RWPE1 (cell line): ENCODE data around the gene CDH10.
A peak's percentile ranks its signal among the peaks of the same experiment; 100 is the strongest.

ENCODE experiments used
- CTCF ChIA-PET: fragments of 350-600 bp; sonication (Branson Sonifier 250); formaldehyde crosslinking; extraction: SDS; loops from one replicate; lab custom pipeline; 2021; lab: Yijun Ruan, JAX
- POLR2A ChIA-PET: fragments of 400-600 bp; formaldehyde crosslinking; extraction: SDS; loops from one replicate; lab custom pipeline; 2020; ENCODE audit warnings: antibody characterized with exemption; ENCODE audit not compliant: low non-redundant PET; lab: Yijun Ruan, JAX
- DNase-seq: peaks from one replicate; pipeline ENCODE4 v3.0.0; 2012; ENCODE audit warnings: low spot score
- H3K27ac ChIP-seq: fragments of 450-650 bp; 2 replicates; pipeline ENCODE4 v1.5.1; 2017
- TF ChIP-seq, protein P1 (sequence below): fragments of 450-650 bp; conservative IDR thresholded peaks from 2 replicates; pipeline ENCODE4 v1.5.1; 2017; ENCODE audit warnings: low read depth, mild to moderate bottlenecking

CDH10 gene

GRCh38 chr5:24644761-24645160 is at the start of gene CDH10:
Gene CDH10 (minus strand): TSS chr5:24644978. CDS start chr5:24593490, 51,488 bp downstream.
- TF ChIP-seq, protein P1, sequence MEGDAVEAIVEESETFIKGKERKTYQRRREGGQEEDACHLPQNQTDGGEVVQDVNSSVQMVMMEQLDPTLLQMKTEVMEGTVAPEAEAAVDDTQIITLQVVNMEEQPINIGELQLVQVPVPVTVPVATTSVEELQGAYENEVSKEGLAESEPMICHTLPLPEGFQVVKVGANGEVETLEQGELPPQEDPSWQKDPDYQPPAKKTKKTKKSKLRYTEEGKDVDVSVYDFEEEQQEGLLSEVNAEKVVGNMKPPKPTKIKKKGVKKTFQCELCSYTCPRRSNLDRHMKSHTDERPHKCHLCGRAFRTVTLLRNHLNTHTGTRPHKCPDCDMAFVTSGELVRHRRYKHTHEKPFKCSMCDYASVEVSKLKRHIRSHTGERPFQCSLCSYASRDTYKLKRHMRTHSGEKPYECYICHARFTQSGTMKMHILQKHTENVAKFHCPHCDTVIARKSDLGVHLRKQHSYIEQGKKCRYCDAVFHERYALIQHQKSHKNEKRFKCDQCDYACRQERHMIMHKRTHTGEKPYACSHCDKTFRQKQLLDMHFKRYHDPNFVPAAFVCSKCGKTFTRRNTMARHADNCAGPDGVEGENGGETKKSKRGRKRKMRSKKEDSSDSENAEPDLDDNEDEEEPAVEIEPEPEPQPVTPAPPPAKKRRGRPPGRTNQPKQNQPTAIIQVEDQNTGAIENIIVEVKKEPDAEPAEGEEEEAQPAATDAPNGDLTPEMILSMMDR, result no peak
- CTCF ChIA-PET, result interaction anchor here (0.6 kb wide), 2 partner anchors 16 to 1705 kb away, joined by 3 to 4 read pairs; no protein-coding TSS in a partner anchor
- DNase-seq, result peak; percentile 17
- H3K27ac ChIP-seq, result no peak within 1 kb of the TSS
- POLR2A ChIA-PET, result no interaction called here

DNA sequence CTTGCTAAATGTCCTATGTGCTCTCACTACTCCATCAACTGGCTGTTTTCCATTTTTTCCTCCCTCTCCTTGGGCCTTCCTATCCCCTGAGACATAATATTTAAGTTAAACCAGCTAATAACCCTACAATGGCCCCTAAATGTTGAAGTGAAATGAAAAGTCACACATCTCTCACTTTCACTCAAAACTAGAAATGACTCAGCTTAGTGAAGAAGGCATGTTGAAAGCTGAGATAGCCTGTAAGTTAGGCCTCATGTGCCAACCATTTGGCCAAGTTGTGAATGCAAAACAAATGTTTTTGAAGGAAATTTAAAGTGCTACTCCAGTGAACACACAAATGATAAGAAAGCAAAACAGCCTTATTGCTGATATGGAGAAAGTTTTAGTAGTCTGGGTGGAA is 48.8 kb upstream of the CDH10 start:
- no peak overlapping the region for H3K27ac ChIP-seq
- TF ChIP-seq, protein P1, result no peak
- POLR2A ChIA-PET, result no interaction called here
- no peak for DNase-seq
- CTCF ChIA-PET, result no interaction called here

DNA sequence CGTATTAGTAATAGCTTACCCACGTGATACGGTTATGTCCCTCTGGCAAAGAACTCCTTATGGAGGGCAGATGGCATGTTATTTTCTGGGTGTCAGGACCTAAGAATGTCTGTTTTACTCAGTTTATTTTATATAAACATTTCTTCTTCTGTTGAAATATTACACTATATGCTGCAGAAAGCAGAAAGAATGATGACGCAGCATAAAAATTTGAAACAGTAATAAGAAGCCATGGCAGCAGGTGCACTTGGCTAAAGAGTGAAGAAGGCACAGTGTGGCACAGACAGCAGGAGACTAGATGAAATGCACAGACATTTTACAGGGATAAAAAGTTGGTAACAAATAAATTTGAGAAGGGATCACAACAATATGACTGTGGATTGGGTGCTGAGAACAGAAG is 46.3 kb upstream of the CDH10 start:
- DNase-seq, result no peak
- TF ChIP-seq, protein P1, result no peak
- CTCF ChIA-PET, result no interaction called here
- H3K27ac ChIP-seq, result no peak overlapping the region
- POLR2A ChIA-PET, result no interaction called here

- TF ChIP-seq, protein P1, result no peak
- DNase-seq, result no peak
- no peak overlapping the region for H3K27ac ChIP-seq
- CTCF ChIA-PET, result no interaction called here
- POLR2A ChIA-PET, result no interaction called here
These were observed 36.3 kb upstream of the CDH10 start for GRCh38 chr5:24681106-24681505.

GRCh38 chr5:24668050-24668449 is 23.3 kb upstream of the CDH10 start:
- CTCF ChIA-PET, result no interaction called here
- DNase-seq, result no peak
- H3K27ac ChIP-seq, result no peak overlapping the region
- POLR2A ChIA-PET, result no interaction called here
- TF ChIP-seq, protein P1, result no peak

DNA sequence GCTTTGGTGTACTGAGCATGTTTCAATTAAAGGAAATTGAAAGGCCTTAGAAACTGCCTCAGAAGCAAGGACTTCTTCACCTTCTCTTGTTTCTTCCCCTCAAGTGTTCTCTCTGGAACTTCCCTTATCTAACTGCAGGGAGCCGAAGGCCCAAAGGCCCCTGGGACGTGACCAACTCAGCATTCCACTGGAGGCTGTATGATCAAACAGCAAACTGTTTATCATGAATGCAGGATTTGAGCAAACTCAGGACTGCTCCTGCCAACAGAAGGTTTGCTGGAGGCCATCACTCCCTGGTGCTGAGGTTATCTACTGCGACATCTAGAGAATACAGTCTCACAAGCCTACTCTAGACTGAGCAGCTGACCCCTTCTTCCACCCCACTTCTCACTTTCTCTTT is 4.8 kb upstream of the CDH10 start:
- no peak for DNase-seq
- no peak overlapping the region for H3K27ac ChIP-seq
- TF ChIP-seq, protein P1, result no peak
- POLR2A ChIA-PET, result no interaction called here
- CTCF ChIA-PET, result no interaction called here

DNA sequence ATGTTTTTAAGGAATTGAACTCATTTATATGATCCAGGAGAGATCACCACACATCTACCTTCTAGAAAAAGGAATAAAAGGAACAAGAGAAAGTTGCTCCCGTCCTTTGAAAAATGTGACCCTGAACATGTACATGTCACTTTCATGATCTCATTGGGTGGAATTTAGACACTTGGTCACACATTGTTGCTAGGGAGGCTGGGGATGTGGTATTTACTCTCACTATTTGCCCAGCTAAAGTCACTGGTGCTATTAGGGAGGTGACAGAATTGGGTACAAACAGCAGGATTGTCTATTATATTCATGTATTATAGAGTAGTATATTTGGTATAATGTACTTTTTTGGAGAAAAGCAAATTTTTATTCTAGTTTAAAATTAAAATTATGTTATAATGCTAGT is 2.1 kb upstream of the CDH10 start:
- ChIA-PET CTCF (no interaction called here), POLR2A (no interaction called here)
- TF ChIP-seq, protein P1, result no peak
- DNase-seq, result no peak
- no peak overlapping the region for H3K27ac ChIP-seq
